WERI-Rb-1 (cell line): Measurements from ENCODE around the gene ARHGDIB.
A peak's percentile ranks its signal among the peaks of the same experiment; 100 is the strongest.

Experiments used
- DNase-seq: peaks from one replicate; pipeline ENCODE4 v3.0.0-alpha.2; 2020
- H3K27ac ChIP-seq: fragments of 250-450 bp; sonication (Bioruptor Pico); 2 replicates; pipeline ENCODE4 v1.5.1; 2020; ENCODE audit warnings: mild to moderate bottlenecking, moderate library complexity
- H3K27me3 ChIP-seq: fragments of 250-450 bp; sonication (Bioruptor Pico); 2 replicates; pipeline ENCODE4 v1.5.1; 2021; ENCODE audit warnings: mild to moderate bottlenecking, low read depth, moderate library complexity; ENCODE audit not compliant: insufficient read depth, severe bottlenecking
- H3K36me3 ChIP-seq: fragments of 250-450 bp; sonication (Bioruptor Pico); 2 replicates; pipeline ENCODE4 v1.5.1; 2020; ENCODE audit warnings: mild to moderate bottlenecking, moderate library complexity
- H3K4me3 ChIP-seq: 2 replicates; pipeline ENCODE4 v1.5.1; 2011; ENCODE audit warnings: low read depth, mild to moderate bottlenecking, control low read depth, low read length
- H3K9me3 ChIP-seq: fragments of 250-450 bp; sonication (Bioruptor Pico); 2 replicates; pipeline ENCODE4 v1.5.1; 2021; ENCODE audit warnings: mild to moderate bottlenecking, moderate library complexity; ENCODE audit not compliant: severe bottlenecking
- CTCF ChIP-seq: IDR thresholded peaks from 2 replicates; pipeline ENCODE4 v1.5.1; 2011; ENCODE audit warnings: low read depth, mild to moderate bottlenecking, control low read depth, inconsistent platforms, low read length

The ARHGDIB gene

DNA sequence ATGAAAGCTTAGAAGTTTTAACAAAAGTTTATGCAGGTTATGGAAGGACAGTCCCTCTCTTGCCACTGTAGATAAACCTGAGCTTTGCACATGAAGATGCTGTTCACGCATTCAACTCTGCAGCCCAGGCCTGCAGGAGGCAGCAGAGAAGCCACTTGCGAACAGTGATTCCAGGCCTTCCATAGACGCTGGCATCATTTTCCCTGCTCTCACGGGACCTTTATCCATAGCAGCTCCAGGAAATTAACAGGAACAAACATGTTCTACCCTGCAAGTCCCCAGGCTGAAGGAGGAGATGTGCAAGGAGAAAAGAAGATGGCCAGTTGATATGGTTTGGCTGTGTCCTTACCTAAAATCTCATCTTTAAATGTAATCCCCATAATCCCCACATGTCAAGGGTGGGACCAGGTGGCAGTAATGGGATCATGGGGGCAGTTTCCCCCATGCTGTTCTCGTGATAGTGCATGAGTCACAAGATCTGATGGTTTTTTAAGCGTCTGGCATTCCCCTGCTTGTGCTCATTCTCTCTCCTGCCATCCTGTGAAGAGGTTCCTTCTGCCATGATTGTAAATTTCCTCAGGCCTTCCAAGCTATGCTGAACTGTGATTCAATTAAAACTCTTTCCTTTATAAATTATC, 25.1 kb downstream of the ARHGDIB start:
- Histone ChIP-seq H3K27me3 (no peaks in the 10 kb centered on the region), H3K4me3 (no peak overlapping the region), H3K27ac (no peak overlapping the region), H3K9me3 (no peaks in the 10 kb centered on the region), H3K36me3 (no peaks in the 10 kb centered on the region)
- TF ChIP-seq CTCF: peak; percentile 60
- DNase-seq: peak; percentile 51

DNA sequence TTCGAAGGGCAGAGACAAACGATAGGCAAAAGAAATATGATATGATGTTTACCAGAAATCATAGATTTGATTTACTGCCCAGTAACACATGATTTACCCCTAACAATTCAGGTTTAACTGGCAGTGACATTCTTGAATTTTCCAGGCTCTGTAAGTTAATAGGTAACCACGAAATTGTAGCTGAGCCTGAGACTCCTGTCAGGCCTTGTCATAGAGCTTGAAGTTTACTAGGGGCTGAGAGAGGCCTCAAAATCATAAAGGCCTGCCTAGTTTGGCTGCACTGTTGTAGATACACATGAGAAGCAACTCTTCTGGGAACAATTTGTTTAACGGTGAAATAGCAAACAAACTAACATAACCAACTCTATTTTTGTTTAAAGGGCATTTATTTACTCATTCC, 26.4 kb downstream of the ARHGDIB start:
- DNase-seq: no peak
- Histone ChIP-seq H3K9me3 (no peaks in the 10 kb centered on the region), H3K27ac (no peak overlapping the region), H3K36me3 (no peaks in the 10 kb centered on the region), H3K4me3 (no peak overlapping the region), H3K27me3 (no peaks in the 10 kb centered on the region)
- TF ChIP-seq CTCF: no peak

DNA sequence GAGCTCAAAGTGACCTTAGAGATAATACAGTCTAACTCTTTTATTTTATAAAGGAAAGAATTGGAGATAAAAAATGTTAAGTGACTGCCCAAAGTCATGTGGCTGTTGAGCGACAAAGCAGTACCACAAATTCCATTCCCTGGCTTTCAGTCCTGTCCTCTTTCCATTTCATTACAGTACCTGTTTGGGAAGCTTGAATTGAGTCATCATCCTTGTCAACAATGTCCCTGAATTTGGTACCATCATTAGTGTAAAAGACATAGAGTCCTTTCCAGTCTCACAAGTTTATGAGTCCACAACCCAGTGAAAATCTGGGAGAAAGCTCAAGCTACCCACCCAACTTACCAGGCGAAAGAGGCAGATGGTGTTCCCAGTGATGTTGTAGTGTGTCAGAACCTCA, 26.9 kb downstream of the ARHGDIB start:
- no peak for TF ChIP-seq CTCF
- no peak overlapping the region for H3K4me3 ChIP-seq
- H3K36me3 ChIP-seq: no peaks in the 10 kb centered on the region
- no peaks in the 10 kb centered on the region for H3K9me3 ChIP-seq
- no peaks in the 10 kb centered on the region for H3K27me3 ChIP-seq
- no peak for DNase-seq
- no peak overlapping the region for H3K27ac ChIP-seq

GRCh38 chr12:14931791-14932560, 29.4 kb downstream of the ARHGDIB start:
- no peak overlapping the region for H3K4me3 ChIP-seq
- H3K9me3 ChIP-seq: no peaks in the 10 kb centered on the region
- DNase-seq: no peak
- no peak overlapping the region for H3K27ac ChIP-seq
- H3K36me3 ChIP-seq: no peaks in the 10 kb centered on the region
- no peaks in the 10 kb centered on the region for H3K27me3 ChIP-seq
- no peak for TF ChIP-seq CTCF

GRCh38 chr12:14931359-14931758, 30.0 kb downstream of the ARHGDIB start:
- no peak for TF ChIP-seq CTCF
- no peak overlapping the region for H3K4me3 ChIP-seq
- no peak for DNase-seq
- no peaks in the 10 kb centered on the region for H3K36me3 ChIP-seq
- H3K27me3 ChIP-seq: no peaks in the 10 kb centered on the region
- H3K9me3 ChIP-seq: no peaks in the 10 kb centered on the region
- no peak overlapping the region for H3K27ac ChIP-seq
